ENCODE results near the gene LPCAT3.

LPCAT3 gene

DNA sequence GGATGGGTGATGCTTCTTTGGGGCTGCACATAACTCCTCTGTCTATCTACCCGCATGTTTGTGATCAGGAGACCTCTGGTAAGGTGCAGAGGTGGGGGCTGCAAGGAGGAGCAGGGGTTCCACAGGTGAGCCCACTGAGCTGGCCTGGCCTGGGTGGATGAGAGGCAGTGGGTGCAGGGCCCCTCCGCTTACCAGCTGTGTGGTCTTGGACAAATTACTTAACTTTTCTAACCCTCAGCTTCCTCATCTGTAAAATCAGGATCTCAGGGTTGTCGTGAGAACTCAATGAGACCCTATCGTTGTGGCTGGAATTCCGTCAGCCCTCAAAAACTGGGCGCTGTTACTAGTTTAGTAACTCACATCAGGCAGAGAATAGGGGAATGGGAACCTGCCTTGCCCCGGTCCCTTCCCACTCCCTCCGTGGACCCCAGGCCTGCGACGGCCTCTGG lies 59.6 kb downstream of the LPCAT3 start:
- H3K27ac ChIP-seq, result no peak overlapping the region
- TF ChIP-seq ZFX (IDR thresholded peaks at IDR 0.05; ENCODE audit: borderline replicate concordance), result no peak
- TF ChIP-seq, protein P1, sequence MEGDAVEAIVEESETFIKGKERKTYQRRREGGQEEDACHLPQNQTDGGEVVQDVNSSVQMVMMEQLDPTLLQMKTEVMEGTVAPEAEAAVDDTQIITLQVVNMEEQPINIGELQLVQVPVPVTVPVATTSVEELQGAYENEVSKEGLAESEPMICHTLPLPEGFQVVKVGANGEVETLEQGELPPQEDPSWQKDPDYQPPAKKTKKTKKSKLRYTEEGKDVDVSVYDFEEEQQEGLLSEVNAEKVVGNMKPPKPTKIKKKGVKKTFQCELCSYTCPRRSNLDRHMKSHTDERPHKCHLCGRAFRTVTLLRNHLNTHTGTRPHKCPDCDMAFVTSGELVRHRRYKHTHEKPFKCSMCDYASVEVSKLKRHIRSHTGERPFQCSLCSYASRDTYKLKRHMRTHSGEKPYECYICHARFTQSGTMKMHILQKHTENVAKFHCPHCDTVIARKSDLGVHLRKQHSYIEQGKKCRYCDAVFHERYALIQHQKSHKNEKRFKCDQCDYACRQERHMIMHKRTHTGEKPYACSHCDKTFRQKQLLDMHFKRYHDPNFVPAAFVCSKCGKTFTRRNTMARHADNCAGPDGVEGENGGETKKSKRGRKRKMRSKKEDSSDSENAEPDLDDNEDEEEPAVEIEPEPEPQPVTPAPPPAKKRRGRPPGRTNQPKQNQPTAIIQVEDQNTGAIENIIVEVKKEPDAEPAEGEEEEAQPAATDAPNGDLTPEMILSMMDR (IDR thresholded peaks at IDR 0.05), result no peak

DNA sequence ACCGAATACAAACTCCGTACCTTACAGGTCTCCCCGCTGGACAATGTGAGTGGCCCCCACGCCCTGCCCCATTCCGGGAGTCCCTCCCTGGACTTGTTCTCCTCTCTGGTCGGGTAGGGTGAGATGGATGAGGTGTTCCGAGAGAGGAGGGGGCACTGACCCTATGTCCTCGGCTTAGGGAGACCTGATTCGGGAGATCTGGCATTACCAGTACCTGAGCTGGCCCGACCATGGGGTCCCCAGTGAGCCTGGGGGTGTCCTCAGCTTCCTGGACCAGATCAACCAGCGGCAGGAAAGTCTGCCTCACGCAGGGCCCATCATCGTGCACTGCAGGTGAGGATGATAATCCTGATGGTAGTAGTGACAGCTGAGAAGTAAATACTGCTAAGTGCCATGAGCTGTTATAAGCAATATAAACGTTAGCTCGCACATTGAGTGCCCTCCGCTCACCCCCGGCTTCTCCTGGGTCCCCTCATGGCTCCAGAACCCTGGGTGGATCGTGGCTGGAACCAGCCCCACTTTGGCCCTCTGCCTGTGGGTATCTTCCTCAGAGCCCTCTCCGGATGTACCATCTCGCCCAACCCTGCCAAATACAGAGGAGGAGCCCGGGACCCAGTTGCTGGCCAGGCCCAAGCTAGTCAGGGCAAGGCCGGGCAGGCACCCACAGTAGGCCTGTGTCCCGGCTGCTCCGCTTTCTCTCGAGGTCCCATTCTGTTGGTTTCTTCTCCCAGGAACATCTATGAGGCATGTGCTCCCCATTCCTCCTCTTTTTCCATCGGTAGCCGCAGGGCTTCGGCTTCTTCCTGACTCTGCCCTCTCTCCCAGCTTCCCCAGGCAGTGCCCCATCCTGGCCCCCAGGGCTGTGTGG lies 60.3 kb downstream of the LPCAT3 start:
- no peak for TF ChIP-seq ZFX (IDR thresholded peaks at IDR 0.05; ENCODE audit: borderline replicate concordance)
- TF ChIP-seq, protein P1 (IDR thresholded peaks at IDR 0.05), result no peak
- no peak overlapping the region for H3K27ac ChIP-seq

DNA sequence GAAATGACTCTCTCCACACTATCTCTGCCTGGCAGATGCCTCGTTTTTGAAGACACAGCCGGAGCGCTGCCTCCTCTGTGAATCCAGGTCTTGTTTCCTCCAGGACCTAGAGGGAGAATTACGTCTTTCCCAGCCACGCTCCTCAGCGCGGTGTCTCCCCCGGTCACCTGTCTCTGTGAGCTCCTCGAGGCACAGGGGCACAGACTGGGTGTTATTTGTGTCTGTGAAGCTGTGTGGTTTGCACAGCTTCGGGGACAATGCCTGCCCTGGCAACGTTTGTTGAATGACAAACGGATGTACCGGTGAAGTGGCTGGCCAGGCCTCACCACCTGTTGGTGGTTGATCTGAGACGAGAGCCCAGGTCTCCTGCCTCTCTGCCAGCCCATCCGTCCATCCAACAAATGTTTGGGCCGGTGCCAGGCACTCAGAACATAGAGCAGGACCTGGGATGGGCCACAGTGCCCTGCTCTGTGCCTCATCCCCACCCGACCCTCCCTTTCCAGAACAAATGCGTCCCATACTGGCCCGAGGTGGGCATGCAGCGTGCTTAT lies 61.0 kb downstream of the LPCAT3 start:
- no peak overlapping the region for H3K27ac ChIP-seq
- no peak for TF ChIP-seq ZFX (IDR thresholded peaks at IDR 0.05; ENCODE audit: borderline replicate concordance)
- TF ChIP-seq, protein P1 (IDR thresholded peaks at IDR 0.05), result no peak

DNA sequence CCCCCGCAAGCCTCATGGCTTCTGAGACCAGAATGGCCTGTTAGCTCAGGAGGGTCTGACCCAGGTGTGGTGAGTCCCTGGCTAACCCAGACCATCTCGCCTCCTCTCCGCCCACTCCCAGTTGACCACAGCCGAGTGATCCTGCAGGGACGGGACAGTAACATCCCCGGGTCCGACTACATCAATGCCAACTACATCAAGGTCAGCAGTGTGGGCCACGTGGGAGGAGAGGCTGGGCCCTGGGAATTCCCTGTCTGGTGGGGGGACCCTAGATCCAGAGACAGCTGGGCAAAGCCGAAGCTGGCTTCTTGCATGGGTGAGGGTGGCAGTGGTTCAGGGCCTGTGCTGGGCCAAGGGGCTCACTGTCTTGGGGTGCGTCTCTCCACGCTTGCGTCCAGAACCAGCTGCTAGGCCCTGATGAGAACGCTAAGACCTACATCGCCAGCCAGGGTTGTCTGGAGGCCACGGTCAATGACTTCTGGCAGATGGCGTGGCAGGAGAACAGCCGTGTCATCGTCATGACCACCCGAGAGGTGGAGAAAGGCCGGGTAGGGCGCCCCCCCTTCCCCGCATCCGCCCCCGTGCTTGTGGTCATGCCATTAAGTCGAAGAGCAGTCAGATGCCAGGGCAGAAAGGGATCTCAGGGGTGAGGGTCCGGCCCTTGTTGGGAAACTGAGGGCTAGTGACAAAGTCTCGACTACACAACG lies 62.1 kb downstream of the LPCAT3 start:
- H3K27ac ChIP-seq, result no peak overlapping the region
- no peak for TF ChIP-seq ZFX (IDR thresholded peaks at IDR 0.05; ENCODE audit: borderline replicate concordance)
- TF ChIP-seq, protein P1 (IDR thresholded peaks at IDR 0.05), result no peak

DNA sequence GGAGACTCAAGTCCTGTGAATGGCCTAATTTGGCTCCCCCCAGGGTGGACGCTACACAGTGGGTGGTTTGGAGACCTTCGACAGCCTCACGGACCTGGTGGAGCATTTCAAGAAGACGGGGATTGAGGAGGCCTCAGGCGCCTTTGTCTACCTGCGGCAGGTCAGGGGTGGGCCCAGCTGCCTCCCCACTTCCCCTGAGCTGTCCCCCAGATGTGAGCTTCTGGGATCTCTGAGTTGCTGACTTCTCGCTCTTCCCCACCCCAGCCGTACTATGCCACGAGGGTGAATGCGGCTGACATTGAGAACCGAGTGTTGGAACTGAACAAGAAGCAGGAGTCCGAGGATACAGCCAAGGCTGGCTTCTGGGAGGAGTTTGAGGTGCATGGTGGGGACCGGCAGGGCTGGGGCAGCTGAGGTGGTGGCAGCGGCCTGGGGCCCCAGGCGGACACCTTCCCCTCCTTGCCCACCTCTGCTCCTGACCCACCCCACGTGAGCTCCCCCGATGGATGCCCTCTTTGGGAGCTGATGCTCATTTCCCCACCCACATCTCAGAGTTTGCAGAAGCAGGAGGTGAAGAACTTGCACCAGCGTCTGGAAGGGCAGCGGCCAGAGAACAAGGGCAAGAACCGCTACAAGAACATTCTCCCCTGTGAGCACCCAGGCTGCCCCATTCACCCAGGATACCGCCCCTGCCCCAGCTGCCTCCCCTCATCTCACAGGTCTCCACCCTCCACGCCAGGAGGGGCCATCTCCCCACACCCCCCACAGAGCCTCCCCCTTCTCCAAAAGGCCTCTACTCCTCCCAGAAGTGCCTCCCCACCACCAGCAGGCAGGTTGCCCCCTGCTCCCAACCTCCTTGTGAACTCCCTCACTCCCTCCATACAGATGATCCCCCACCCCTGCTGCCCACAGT lies 62.9 kb downstream of the LPCAT3 start:
- TF ChIP-seq ZFX (IDR thresholded peaks at IDR 0.05; ENCODE audit: borderline replicate concordance), result no peak
- TF ChIP-seq, protein P1 (IDR thresholded peaks at IDR 0.05), result no peak
- H3K27ac ChIP-seq, result no peak overlapping the region

DNA sequence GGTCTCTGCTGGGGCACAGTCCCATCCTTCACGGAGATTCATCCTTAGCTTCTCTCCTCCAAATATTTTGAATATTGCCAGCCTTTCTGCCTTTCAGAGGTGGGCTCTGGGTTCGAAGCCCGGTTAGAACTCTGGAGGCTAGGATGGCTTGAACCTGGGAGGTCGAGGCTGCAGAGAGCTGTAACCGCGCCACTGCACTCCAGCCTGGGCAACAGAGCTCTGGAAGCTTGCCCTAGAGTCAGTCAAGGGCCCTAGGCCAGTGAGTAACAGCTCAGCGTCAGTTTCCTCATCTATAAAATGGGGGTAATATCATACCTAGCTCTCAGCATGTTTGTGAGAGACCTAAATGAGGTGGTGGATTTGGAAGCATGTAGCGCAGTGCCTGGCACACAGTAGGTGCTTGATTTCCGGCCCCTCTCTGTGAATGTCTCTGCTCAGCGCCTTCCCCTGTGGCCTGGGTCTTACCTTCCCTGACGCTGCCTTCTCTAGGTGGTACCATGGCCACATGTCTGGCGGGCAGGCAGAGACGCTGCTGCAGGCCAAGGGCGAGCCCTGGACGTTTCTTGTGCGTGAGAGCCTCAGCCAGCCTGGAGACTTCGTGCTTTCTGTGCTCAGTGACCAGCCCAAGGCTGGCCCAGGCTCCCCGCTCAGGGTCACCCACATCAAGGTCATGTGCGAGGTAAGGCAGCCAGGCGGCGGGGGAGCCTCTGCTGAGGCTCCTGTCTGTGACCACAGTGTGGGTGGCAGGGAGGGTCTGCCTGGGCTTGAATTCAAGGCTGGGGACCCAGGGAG lies 63.8 kb downstream of the LPCAT3 start:
- TF ChIP-seq, protein P1 (IDR thresholded peaks at IDR 0.05), result no peak
- no peak for TF ChIP-seq ZFX (IDR thresholded peaks at IDR 0.05; ENCODE audit: borderline replicate concordance)
- H3K27ac ChIP-seq, result no peak overlapping the region
